GM13976 (cell line): ENCODE data around the gene PHC2.

ENCODE experiments used
- DNase-seq: peaks from one replicate; pipeline ENCODE4 v3.0.0; 2012; ENCODE audit warnings: low spot score
- CTCF ChIP-seq: IDR thresholded peaks from 2 replicates; pipeline ENCODE4 v1.5.1; 2012; ENCODE audit warnings: borderline replicate concordance, mild to moderate bottlenecking; ENCODE audit not compliant: insufficient read depth; ENCODE audit errors: extremely low read depth, missing control alignments, control extremely low read depth
- in situ Hi-C: fragments of 300-500 bp; cut with MboI; formaldehyde crosslinking; loops from one replicate; pipeline ENCODE4 v1.12.0; 2022; ENCODE audit warnings: low sequenced_read_pairs, mixed read lengths, inconsistent platforms; ENCODE audit not compliant: unreplicated experiment

Gene PHC2

GRCh38 chr1:33297911-33298622, 132.8 kb downstream of the PHC2 start:
- no peak for TF ChIP-seq CTCF
- no peak for DNase-seq
- in situ Hi-C loops: loop anchor here (5.0 to 10.0 kb wide), 3 partner anchors 69 to 317 kb away; no protein-coding TSS in a partner anchor

GRCh38 chr1:33296824-33297223, 134.1 kb downstream of the PHC2 start:
- TF ChIP-seq CTCF: no peak
- in situ Hi-C loops: loop anchor here (5.0 to 10.0 kb wide), 3 partner anchors 70 to 318 kb away; no protein-coding TSS in a partner anchor
- DNase-seq: no peak

- in situ Hi-C loops: loop anchor here (5.0 to 10.0 kb wide), 3 partner anchors 71 to 319 kb away; no protein-coding TSS in a partner anchor
- TF ChIP-seq CTCF: no peak
- DNase-seq: no peak
These were observed 134.8 kb downstream of the PHC2 start for GRCh38 chr1:33296082-33296458.

GRCh38 chr1:33295450-33296081, 135.3 kb downstream of the PHC2 start:
- DNase-seq: peak; percentile 93
- in situ Hi-C loops: loop anchor here (5.0 to 10.0 kb wide), 3 partner anchors 72 to 319 kb away; no protein-coding TSS in a partner anchor
- peak; percentile 90 for TF ChIP-seq CTCF

DNA sequence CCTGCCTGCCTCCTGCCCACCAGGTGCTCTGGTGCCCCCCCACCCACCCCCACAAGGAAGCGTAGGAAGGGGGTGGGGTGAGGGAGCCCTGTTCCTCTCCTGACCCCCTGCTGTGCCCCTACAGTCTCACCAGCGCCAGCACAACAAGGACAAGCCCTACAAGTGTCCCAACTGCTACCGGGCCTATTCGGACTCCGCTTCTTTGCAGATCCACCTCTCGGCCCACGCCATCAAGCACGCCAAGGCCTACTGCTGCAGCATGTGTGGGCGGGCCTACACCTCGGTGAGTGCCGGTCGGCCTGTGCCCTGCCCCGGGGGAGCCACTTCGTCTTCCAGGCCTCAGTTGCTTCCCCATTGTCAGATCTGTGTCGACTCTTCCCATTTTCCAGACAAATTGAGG, 135.9 kb downstream of the PHC2 start:
- no peak for TF ChIP-seq CTCF
- in situ Hi-C loops: loop anchor here (5.0 to 10.0 kb wide), 3 partner anchors 72 to 320 kb away; no protein-coding TSS in a partner anchor
- no peak for DNase-seq

GRCh38 chr1:33294071-33295010, 136.6 kb downstream of the PHC2 start:
- TF ChIP-seq CTCF: no peak
- no peak for DNase-seq
- in situ Hi-C loops: loop anchor here (5.0 to 10.0 kb wide), 3 partner anchors 73 to 320 kb away; no protein-coding TSS in a partner anchor
